AG20443 (cell line): ENCODE results near the gene ASMTL.
"Not testable (repeated sequence)": the region's sequence is repeated elsewhere in the genome, so short reads cannot be mapped to it uniquely, and the experiment has no call there.

Experiments
- DNase-seq: peaks from one replicate; pipeline ENCODE4 v3.0.0; 2012; ENCODE audit warnings: low spot score, mixed read lengths

ASMTL gene

GRCh38 chrX:1453951-1454785 is 1.5 kb upstream of the ASMTL start:
- peak; percentile 87 for DNase-seq

- DNase-seq, result peak; percentile 47
These were observed 680 bp upstream of the ASMTL start for GRCh38 chrX:1453395-1453783.

- DNase-seq, result no peak
These were observed 821 bp downstream of the ASMTL start for GRCh38 chrX:1451661-1452515.

GRCh38 chrX:1451251-1451660 is 1.5 kb downstream of the ASMTL start:
- no peak for DNase-seq

GRCh38 chrX:1450361-1451161 is 2.1 kb downstream of the ASMTL start:
- no peak for DNase-seq

GRCh38 chrX:1449823-1450149 is 2.9 kb downstream of the ASMTL start:
- no peak for DNase-seq

GRCh38 chrX:1449036-1449822 is 3.5 kb downstream of the ASMTL start:
- no peak for DNase-seq

- not testable (repeated sequence) for DNase-seq
These were observed 4.1 kb downstream of the ASMTL start for GRCh38 chrX:1448573-1449001.

- not testable (repeated sequence) for DNase-seq
These were observed 4.6 kb downstream of the ASMTL start for GRCh38 chrX:1447969-1448572.

- not testable (repeated sequence) for DNase-seq
These were observed 5.4 kb downstream of the ASMTL start for GRCh38 chrX:1446984-1447968.

GRCh38 chrX:1444561-1445500 is 7.9 kb downstream of the ASMTL start:
- DNase-seq, result no peak

- no peak for DNase-seq
These were observed 9.1 kb downstream of the ASMTL start for GRCh38 chrX:1443496-1444075.

- no peak for DNase-seq
These were observed 9.9 kb downstream of the ASMTL start for GRCh38 chrX:1442724-1443367.

GRCh38 chrX:1442016-1442665 is 10.6 kb downstream of the ASMTL start:
- DNase-seq, result no peak

- no peak for DNase-seq
These were observed 12.2 kb downstream of the ASMTL start for GRCh38 chrX:1440506-1440905.

GRCh38 chrX:1435241-1435895 is 17.3 kb downstream of the ASMTL start:
- no peak for DNase-seq

- DNase-seq, result no peak
These were observed 17.9 kb downstream of the ASMTL start for GRCh38 chrX:1434871-1435240.
